Ishikawa (cell line): ENCODE results near the gene SCAF1.

ENCODE experiments used
- CEBPB ChIP-seq: IDR thresholded peaks from 2 replicates; pipeline ENCODE4 v1.6.1; 2012
- CREB1 ChIP-seq: IDR thresholded peaks from 2 replicates; pipeline ENCODE4 v1.6.1; 2012; ENCODE audit warnings: low read depth
- EGR1 ChIP-seq: IDR thresholded peaks from 2 replicates; pipeline ENCODE4 v1.6.1; 2012
- EP300 ChIP-seq: IDR thresholded peaks from 2 replicates; pipeline ENCODE4 v1.6.1; 2012; ENCODE audit warnings: borderline replicate concordance
- FOXM1 ChIP-seq: IDR thresholded peaks from 2 replicates; pipeline ENCODE4 v1.6.1; 2012; ENCODE audit warnings: low read depth, borderline replicate concordance
- NFIC ChIP-seq: IDR thresholded peaks from 2 replicates; pipeline ENCODE4 v1.6.1; 2012
- RAD21 ChIP-seq: IDR thresholded peaks from 2 replicates; pipeline ENCODE4 v1.6.1; 2012; ENCODE audit warnings: low read depth
- TAF1 ChIP-seq: IDR thresholded peaks from 2 replicates; pipeline ENCODE4 v1.6.1; 2012; ENCODE audit warnings: low read depth, mild to moderate bottlenecking
- TCF12 ChIP-seq: IDR thresholded peaks from 2 replicates; pipeline ENCODE4 v1.6.1; 2012; ENCODE audit warnings: low read depth
- TEAD4 ChIP-seq: IDR thresholded peaks from 2 replicates; pipeline ENCODE4 v1.6.1; 2012
- YY1 ChIP-seq: IDR thresholded peaks from 2 replicates; pipeline ENCODE4 v1.6.1; 2012; ENCODE audit warnings: low read depth
- ZBTB7A ChIP-seq: IDR thresholded peaks from 2 replicates; pipeline ENCODE4 v1.6.1; 2012; ENCODE audit warnings: low read depth
- TF ChIP-seq, protein P1 (sequence below): IDR thresholded peaks from 2 replicates; pipeline ENCODE4 v1.6.1; 2012
- TF ChIP-seq, protein P2 (sequence below): IDR thresholded peaks from 2 replicates; pipeline ENCODE4 v1.6.1; 2012
- TF ChIP-seq, protein P3 (sequence below): IDR thresholded peaks from 2 replicates; pipeline ENCODE4 v1.6.1; 2012; ENCODE audit warnings: low read depth, mild to moderate bottlenecking

The SCAF1 gene

DNA sequence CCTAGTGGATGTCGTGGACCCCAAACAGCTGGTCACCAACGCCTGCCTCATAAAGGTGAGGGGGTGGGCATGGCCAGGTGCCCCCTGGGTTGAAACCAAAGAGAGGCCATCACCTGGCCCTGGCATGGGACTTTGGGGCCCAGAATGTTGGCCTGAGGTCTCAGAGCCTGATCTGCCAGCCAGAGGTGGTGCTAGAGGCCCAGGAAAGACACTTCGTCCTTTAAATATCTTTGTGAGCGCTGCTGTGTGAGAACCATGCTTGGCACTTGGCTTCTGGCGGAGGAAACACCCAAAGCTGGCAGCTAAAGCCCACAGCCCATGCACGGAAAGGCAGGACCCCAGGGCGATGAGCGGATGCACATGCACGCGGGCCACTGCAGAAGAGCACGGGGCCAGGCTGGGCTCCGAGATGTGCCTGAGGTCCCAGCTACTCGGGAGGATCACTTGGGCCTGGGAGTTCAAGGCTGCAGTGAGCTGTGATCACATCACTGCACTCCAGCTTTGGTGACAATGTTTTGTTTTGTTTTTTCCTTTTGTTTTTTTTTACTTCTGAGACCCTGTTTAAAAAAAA is 43.1 kb downstream of the SCAF1 start:
- TF ChIP-seq, protein P1, sequence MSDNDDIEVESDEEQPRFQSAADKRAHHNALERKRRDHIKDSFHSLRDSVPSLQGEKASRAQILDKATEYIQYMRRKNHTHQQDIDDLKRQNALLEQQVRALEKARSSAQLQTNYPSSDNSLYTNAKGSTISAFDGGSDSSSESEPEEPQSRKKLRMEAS: no peak
- TF ChIP-seq TAF1: no peak

DNA sequence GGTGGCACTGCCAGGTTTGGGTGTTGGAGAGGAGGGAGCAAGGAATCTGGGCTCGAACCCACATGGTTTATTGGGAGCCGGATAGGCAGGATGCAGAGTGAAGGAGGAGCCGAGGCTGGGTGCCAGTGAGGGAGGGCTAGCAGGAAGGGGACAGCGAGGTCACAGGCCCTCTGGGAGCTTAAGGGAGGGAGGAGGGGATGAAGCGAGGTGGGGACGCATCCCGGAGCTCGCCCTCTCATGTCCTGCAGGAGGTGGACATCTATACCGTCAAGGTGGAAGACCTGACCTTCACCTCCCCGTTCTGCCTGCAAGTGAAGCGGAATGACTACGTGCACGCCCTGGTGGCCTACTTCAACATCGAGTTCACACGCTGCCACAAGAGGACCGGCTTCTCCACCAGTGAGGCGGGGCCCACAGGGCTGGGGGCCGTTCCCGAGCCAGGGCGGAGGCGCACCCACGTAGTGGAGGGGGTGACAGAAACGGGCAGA is 43.9 kb downstream of the SCAF1 start:
- TF ChIP-seq TAF1 (no peak), CREB1 (no peak), TCF12 (no peak), YY1 (no peak), NFIC (no peak), CEBPB (no peak), ZBTB7A (no peak), RAD21 (no peak), EP300 (no peak), EGR1 (no peak), TEAD4 (no peak), FOXM1 (no peak)
- TF ChIP-seq, protein P2, sequence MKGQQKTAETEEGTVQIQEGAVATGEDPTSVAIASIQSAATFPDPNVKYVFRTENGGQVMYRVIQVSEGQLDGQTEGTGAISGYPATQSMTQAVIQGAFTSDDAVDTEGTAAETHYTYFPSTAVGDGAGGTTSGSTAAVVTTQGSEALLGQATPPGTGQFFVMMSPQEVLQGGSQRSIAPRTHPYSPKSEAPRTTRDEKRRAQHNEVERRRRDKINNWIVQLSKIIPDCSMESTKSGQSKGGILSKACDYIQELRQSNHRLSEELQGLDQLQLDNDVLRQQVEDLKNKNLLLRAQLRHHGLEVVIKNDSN: no peak
- TF ChIP-seq, protein P3, sequence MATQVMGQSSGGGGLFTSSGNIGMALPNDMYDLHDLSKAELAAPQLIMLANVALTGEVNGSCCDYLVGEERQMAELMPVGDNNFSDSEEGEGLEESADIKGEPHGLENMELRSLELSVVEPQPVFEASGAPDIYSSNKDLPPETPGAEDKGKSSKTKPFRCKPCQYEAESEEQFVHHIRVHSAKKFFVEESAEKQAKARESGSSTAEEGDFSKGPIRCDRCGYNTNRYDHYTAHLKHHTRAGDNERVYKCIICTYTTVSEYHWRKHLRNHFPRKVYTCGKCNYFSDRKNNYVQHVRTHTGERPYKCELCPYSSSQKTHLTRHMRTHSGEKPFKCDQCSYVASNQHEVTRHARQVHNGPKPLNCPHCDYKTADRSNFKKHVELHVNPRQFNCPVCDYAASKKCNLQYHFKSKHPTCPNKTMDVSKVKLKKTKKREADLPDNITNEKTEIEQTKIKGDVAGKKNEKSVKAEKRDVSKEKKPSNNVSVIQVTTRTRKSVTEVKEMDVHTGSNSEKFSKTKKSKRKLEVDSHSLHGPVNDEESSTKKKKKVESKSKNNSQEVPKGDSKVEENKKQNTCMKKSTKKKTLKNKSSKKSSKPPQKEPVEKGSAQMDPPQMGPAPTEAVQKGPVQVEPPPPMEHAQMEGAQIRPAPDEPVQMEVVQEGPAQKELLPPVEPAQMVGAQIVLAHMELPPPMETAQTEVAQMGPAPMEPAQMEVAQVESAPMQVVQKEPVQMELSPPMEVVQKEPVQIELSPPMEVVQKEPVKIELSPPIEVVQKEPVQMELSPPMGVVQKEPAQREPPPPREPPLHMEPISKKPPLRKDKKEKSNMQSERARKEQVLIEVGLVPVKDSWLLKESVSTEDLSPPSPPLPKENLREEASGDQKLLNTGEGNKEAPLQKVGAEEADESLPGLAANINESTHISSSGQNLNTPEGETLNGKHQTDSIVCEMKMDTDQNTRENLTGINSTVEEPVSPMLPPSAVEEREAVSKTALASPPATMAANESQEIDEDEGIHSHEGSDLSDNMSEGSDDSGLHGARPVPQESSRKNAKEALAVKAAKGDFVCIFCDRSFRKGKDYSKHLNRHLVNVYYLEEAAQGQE: no peak
- TF ChIP-seq, protein P1: no peak

DNA sequence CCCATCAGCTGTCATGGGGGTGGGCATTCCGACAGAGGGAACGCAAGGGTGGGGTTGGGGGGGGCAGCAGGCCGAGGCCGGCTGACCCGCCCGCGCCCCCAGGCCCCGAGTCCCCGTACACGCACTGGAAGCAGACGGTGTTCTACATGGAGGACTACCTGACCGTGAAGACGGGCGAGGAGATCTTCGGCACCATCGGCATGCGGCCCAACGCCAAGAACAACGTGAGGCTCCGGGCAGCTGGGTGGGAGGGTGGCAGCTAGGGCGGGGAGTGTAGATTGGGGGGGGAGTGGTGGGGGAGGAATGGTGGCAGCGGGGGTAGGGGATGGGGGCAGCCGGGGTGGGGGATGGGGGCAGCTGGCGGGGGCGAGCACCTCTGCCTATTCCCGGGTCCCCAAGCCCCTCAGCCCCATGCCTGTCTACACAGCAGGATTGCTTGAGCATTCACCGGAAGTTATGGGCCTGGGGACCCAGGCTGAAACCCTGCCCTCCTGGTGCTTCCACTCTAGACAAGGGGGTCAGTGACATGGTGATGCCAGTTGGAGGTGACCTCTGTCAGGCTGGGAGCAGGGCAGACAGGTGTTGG is 44.6 kb downstream of the SCAF1 start:
- TF ChIP-seq RAD21 (no peak), EGR1 (no peak), YY1 (no peak), TCF12 (no peak), TEAD4 (no peak), TAF1 (no peak), NFIC (no peak), CREB1 (no peak)
- TF ChIP-seq, protein P1: no peak
- TF ChIP-seq, protein P3: no peak
- TF ChIP-seq, protein P2: no peak

DNA sequence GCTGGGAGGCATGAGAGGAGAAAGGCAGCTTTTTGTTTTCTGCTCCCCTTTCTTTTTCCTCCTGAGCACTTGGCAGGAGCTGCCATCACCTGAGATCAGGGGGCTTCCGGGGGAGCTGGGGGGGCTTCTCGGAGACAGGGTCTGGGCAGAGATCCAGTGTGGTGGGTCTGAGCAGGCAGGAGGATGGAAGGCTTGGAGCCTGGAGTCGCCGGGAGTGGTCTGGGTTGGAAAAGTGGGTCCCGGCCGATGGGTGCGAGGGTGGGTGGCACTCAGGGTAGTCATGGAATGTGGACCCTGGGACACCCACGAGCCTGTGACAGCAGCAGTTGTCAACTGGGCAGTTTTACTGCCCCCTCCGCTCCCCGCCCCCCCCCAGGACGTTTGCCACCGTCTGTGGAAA is 45.1 kb downstream of the SCAF1 start:
- TF ChIP-seq NFIC (no peak), TCF12 (no peak), FOXM1 (no peak), TAF1 (no peak), YY1 (no peak), EGR1 (no peak), EP300 (no peak), ZBTB7A (no peak), CREB1 (no peak), CEBPB (no peak), TEAD4 (no peak), RAD21 (no peak)
- TF ChIP-seq, protein P2: no peak
- TF ChIP-seq, protein P1: no peak
- TF ChIP-seq, protein P3: no peak
